Activated naive CD4-positive, alpha-beta T cell treated with Interleukin-2 at 50 U/mL for 16 hours (primary cell): ENCODE data around the gene PIK3R3.
"Not testable (repeated sequence)": the region's sequence is repeated elsewhere in the genome, so short reads cannot be mapped to it uniquely, and the experiment has no call there.

Experiments used
- DNase-seq: peaks from one replicate; pipeline ENCODE4 v3.0.0-alpha.2; 2020

PIK3R3 gene

GRCh38 chr1:46098027-46098712, 34.3 kb downstream of the PIK3R3 start:
- DNase-seq, result no peak

GRCh38 chr1:46097149-46097472, 35.3 kb downstream of the PIK3R3 start:
- no peak for DNase-seq

- DNase-seq, result no peak
Measured at GRCh38 chr1:46096269-46097148, 35.9 kb downstream of the PIK3R3 start.

- not testable (repeated sequence) for DNase-seq
Measured at GRCh38 chr1:46095110-46095509, 37.3 kb downstream of the PIK3R3 start.

- DNase-seq, result no peak
Measured at GRCh38 chr1:46094471-46095005, 37.9 kb downstream of the PIK3R3 start.

- DNase-seq, result not testable (repeated sequence)
Measured at GRCh38 chr1:46093832-46094231, 38.6 kb downstream of the PIK3R3 start.

GRCh38 chr1:46087891-46088290, 44.5 kb downstream of the PIK3R3 start:
- no peak for DNase-seq

GRCh38 chr1:46086576-46086975, 45.9 kb downstream of the PIK3R3 start:
- DNase-seq, result no peak

- no peak for DNase-seq
Measured at GRCh38 chr1:46084553-46085451, 47.6 kb downstream of the PIK3R3 start.

- DNase-seq, result no peak
Measured at GRCh38 chr1:46083579-46083978, 48.9 kb downstream of the PIK3R3 start.

GRCh38 chr1:46081619-46082018, 50.8 kb downstream of the PIK3R3 start:
- DNase-seq, result no peak

- DNase-seq, result no peak
Measured at GRCh38 chr1:46081206-46081605, 51.2 kb downstream of the PIK3R3 start.

GRCh38 chr1:46080257-46080656, 52.2 kb downstream of the PIK3R3 start:
- no peak for DNase-seq

- DNase-seq, result no peak
Measured at GRCh38 chr1:46077644-46078043, 54.8 kb downstream of the PIK3R3 start.

GRCh38 chr1:46076343-46076742, 56.1 kb downstream of the PIK3R3 start:
- DNase-seq, result no peak

- no peak for DNase-seq
Measured at GRCh38 chr1:46072975-46073374, 59.5 kb downstream of the PIK3R3 start.

GRCh38 chr1:46070164-46070814, 62.1 kb downstream of the PIK3R3 start:
- no peak for DNase-seq

GRCh38 chr1:46068525-46068924, 63.9 kb downstream of the PIK3R3 start:
- DNase-seq, result no peak

- DNase-seq, result no peak
Measured at GRCh38 chr1:46067652-46068051, 64.8 kb downstream of the PIK3R3 start.

- no peak for DNase-seq
Measured at GRCh38 chr1:46065405-46065804, 67.0 kb downstream of the PIK3R3 start.

- no peak for DNase-seq
Measured at GRCh38 chr1:46064708-46065107, 67.7 kb downstream of the PIK3R3 start.

GRCh38 chr1:46062651-46063319, 69.6 kb downstream of the PIK3R3 start:
- DNase-seq, result peak; percentile 55
